GM12891 (cell line): ENCODE data around the gene POC5.

Experiments used
- POLR2A ChIP-seq: IDR thresholded peaks from 2 replicates; pipeline ENCODE4 v1.6.1; 2011; ENCODE audit warnings: low read depth, low read length, control low read depth
- POLR2AphosphoS5 ChIP-seq: IDR thresholded peaks from 2 replicates; pipeline ENCODE4 v1.6.1; 2011; ENCODE audit warnings: low read depth, low read length, control low read depth

DNA sequence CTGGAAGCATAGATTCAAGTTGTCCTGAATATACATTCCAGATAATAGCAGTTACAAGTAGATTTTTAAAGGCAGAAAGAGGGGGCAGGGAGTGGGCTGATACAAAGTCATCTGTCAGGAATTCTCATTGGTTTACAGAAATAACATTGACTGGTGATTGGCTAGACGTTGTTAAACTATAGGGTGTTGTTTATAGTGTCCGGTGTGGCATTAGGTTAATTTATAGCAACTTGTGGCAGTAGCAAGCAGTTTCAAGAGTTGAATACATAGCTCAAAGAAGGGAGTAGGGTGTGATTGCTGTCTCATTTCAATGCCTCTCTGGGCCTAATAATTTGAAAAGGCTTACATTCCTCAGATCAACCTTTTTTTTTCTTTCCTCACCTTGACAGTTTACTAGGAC lies 10.7 kb upstream of the POC5 start:
- TF ChIP-seq POLR2A (no peak), POLR2AphosphoS5 (no peak)
